GM04503 (cell line): ENCODE data around the gene MTCL3.

ENCODE experiments used
- DNase-seq: peaks from one replicate; pipeline ENCODE4 v3.0.0-alpha.2; 2012; ENCODE audit warnings: low read depth

The MTCL3 gene

DNA sequence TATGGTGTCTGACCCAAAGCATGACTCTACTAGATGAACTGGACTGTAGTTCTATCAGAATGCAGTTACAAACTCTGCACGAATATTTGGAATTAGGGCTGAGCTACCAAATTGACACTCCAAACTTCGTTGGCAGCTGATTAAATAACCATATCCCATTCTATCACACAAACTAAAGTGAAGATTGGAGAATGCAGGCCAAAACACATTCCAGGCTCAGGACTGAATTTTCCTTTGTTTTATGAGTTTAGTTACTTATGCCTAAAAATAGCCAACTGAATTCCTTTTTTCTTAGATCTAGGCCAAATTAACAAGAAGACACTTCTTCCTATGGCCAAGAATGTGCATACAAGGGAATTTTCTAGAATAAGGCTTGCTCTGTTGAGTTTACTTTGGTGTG, 50.2 kb downstream of the MTCL3 start:
- DNase-seq, result no peak

DNA sequence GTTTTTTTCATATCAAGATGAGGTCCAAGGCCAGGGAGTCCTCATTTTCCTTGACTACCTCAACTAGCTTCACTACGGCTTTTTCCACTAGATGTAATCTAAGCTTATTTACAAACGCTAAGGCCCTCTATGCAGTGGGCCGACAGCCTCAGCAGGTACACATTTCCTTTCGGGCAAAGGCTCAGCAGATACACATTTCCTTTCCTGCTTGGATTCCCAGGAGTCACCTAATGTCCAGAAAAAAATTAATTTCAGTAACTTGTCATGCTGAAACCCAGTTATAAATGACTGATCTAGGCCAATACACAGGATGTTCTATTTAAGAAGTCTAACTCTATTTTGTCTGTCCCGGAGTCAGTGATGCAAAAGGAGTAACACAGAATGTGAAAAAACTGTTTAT, 52.7 kb downstream of the MTCL3 start:
- no peak for DNase-seq

DNA sequence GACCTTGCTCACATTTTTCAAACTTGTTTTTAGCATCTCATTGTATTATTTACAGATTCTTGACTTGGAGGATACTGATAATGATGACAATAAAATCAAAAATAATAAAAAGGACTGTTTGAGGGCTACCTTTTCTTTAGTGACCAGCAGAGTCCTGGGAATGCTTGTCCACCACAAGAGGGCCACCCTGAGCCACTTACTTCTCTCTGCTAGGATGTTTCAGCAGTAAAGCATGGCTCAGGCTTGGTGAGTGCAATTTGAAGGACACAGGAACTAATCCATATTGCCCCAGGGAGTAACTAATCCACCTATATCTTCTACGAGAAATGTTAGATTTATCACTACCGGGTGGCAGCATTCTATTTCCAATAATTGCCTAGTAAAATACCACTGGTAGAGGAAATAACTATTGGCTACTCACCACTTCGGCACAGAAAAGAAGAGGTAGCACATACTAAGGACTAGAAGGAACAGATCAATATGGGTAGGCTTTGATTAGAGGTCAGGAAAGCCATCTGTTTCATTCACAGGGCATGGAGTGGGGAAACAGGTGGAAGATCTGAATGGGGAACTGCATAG, 54.2 kb downstream of the MTCL3 start:
- no peak for DNase-seq

DNA sequence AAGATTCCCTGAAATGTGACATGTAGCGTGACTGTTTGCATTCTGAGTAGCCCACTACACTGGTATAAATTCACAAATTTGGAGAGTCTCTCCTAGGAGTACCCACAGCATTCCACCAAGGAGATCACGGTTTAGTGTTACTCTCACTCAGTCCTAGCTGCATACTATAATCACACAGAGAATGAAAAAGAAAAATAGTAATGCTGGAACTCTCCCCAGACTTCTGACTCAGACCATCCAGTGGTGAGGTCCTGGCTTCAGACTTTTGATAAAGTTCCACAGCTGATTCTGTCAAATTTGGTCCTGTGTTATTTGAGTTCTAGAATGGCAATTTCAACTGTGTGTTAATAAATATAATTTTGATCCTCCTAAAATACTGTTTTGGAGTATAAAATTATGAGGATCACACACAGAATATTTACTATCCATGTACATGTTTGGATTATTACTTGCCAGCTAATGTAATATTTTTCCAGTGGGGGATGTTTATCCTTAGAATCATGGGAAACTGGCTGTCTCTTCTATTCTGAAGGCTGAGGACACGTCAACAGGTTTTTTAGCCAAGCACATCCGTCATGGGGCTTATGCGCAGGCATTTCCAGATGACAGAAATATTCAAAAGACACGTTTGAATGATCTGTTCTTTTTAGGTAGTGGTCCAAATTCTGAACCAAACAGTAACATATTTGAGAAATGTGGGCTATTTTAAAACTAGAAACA, 54.8 kb downstream of the MTCL3 start:
- peak; percentile 64 for DNase-seq

DNA sequence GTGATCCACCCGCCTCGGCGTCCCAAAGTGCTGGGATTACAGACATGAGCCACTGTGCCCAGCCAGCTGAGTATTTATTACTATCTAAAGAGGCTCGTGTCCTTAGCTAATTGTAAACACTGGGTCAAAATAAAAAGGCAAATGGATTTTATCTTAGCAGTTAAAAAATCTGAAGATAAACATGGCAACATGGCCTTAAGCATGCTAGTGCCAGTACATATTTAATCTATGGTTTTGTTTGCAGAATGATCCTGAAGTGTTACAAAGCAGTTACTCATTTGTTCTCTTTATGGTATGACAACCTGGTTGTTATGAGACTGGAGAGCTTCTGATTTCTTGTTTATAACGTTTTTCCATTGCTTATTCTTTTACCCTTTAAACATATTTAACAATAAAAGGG, 56.1 kb downstream of the MTCL3 start:
- DNase-seq, result no peak

DNA sequence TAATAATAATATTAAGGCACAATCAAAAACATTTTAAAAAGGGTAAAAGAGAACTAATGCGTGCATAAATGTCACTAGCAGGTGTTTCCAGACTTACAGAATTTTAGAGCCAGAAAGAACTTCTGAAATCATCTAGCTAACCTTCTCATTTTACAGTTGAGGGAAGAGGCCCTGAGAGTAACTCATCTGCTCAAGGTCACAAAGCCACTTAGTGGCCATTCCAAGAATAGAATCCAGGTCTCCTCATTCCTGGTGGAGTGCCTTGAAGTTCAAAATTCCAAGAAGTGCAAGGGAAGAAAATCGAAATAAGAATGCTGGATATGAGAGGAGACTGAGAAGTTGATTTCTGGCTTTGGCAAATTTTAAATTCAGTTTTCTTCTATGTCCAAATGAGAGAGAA, 56.8 kb downstream of the MTCL3 start:
- no peak for DNase-seq

DNA sequence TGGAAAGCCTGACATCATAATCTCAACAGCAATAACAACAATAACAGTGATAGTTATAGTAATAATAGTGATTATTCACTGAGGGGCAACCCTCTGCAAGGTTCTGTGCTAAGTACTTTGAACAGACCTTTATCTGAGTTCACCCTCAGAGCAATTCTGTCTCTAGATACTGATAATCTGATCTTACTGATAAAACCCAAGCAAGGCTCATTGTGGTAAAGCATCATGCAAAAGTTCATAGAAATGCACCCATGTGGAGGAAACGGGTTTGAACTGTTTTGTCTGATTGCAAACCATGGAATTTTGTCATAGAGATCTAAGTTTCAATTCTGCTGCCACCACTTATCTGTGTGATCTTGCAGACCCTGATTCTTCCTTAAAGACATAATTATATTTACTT, 58.7 kb downstream of the MTCL3 start:
- no peak for DNase-seq

DNA sequence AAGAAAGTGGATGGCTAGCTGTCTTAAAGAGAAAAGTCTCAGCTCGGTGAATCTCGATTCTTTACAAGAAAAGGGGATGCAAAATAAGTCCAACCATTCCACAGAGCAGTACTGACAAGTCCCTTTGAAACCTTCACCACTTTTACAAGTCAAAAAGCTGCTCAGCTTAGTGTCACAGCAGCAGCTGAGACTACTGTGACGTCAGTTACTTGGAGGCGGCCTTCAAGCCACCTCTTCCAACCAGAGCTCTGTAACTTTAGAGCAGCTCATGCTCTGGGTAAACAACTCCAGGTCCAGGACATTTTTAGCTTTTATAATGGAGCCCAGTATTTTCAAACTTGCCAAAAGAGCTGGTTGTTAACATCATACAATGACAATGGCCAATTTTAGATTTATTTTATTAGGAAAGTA, 59.9 kb downstream of the MTCL3 start, which contains the start of gene KIAA0408:
Gene KIAA0408, minus strand, starts transcription at position 159 of the 411 bp plus-strand sequence. CDS start 5,408 bp downstream, outside the sequence.
- peak; percentile 34 for DNase-seq

DNA sequence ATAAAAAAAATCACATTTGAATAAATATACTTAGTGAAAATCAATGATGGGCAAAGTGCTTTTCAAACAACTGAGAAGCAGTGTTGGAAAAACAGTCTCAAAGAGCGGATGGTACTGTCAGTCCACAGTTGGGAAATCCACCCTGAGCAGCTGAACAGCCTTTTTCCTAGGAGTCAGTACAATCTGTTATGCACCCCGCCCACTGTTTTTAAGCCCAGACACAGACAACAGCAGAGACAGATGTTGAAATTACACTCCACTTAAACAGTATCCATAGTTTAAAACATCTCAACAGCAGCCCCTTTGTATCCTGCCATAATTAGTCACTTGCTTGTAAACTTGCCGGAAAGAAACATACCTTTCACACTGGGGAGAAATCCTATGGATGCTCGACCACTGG, 60.3 kb downstream of the MTCL3 start:
- DNase-seq, result no peak

DNA sequence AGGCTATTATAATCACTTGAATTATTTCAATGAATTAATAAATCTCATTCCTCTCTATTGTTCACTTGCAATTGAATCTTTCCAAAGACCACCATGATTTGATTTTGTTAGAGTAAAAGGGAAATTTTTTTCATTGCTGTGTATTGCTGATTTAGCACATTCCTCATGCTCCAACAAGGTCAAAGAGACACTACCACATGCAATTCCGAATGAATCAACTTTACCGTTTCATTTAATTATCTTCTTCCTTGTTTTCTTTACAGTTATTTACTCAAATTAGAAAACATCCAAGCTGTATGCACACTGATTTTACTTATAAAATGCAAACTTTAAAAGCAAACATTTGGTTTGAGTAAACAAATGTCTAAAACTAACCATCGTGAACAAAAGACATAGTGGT, 60.9 kb downstream of the MTCL3 start:
- no peak for DNase-seq

DNA sequence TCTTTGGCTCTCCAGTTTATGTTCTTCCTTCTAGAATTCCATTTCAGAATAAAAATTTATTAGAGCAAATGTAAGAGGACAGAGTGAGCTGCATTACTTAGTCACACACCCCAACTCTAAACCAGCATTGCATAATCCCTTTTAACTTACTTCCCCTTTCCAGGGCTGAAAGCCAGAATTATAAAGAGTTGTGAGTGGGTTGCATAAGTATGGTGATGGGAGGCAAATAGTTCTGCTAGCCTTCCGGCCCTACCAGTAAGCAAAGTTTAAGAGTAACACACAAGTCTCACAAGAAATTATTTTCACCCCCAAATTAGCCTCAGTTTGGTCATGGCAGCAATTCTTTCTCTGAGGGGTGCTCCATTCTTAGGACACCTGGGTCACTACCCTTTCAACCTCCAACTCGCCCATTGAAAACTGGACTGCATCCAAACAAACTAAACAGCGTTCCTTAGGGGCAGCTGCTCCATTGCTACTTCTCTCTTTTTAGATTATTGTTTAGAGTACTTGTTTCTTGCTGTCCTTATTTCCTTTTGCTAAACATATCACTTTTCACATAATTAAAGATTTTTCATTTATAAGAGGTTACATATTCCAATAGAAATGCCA, 61.6 kb downstream of the MTCL3 start:
- peak; percentile 33 for DNase-seq

DNA sequence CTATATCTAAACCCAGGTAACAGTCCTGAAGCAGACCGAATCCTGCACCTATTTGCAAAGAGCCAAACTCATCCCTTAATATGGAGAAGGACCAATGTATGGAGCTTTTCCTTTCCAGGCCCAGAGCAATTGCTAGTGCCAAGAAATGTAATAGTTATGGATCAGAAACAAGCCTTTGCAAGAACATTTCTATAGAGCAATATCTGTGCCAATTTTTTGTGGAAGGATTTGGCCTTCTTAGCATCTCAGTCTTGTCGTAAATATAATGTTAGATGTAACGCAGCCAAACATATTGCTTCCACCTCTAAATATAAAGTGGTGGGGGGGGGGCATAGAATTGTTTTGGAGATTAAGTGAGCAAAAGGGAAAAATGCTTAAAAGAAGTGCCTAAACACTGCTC, 62.7 kb downstream of the MTCL3 start:
- no peak for DNase-seq

DNA sequence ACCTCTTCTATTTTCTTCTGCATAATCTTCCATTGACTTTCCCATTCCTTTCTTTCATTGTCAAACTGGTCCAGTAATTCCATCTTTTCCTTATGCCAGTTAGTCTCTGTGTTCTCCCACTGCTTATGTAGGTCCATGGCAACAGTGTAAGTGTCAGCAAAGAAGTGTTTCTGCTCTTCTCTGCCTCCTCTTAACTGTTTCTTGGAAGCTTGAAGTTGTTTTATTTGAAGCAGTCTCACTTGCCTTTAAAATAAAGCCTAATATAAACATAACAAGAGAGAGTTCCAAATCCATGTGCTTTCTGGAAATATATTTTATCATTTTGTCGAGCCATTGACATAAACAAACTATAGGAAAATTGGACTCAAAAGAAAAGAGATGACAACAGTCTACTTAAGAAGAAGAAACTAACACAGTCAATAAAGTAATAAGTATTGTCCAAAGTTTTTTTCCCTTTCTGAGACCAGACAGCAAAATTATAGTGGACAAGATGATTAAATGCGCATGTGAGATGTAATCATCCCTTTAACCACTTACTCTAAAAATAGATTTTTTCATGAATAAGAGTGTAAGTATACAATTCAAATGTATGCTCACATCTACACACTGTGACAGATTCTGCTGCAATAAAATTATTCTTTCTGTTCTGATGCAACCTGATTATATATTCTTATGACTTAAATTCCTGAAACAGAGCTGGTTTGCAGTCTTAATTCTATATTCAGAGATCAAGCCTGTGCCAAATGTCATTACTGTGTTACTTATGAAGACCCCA, 65.1 kb downstream of the MTCL3 start:
- DNase-seq, result no peak

DNA sequence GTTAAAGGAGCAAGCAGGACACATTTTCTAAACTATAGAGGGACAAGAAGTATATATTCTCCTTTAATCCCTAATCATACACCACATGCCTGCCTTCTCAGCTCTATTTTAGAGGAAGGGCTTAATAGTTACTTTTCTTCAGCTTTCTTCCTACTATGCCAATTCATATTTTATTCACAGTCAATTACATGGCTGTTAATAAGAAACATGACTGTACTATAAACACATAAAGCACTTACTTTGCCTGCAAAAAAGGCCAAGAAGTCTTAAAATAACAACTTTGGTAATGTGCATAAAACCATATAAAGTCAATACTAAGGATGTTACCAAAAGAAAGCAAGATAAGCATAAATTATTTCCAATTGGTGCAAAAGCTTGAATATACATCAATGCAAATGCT, 66.3 kb downstream of the MTCL3 start:
- DNase-seq, result no peak

DNA sequence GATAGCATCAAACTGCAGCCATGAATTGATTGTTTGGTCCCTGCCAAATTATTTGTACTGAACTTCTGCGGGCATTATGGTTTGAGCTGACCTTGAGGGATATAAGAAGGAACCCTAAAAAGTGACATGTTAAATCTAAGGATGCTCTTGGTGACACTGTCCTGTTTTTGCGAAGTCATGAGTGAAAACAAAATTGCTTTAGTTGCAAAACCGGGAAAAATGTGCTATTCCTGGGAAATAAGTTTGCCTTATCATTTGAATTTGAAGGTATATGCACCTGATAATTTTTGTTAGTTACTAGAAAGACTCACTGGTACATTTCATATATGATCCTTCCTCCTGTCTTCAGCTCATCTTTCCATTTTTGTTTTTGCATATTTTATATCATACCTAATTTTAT, 67.7 kb downstream of the MTCL3 start:
- DNase-seq, result no peak

DNA sequence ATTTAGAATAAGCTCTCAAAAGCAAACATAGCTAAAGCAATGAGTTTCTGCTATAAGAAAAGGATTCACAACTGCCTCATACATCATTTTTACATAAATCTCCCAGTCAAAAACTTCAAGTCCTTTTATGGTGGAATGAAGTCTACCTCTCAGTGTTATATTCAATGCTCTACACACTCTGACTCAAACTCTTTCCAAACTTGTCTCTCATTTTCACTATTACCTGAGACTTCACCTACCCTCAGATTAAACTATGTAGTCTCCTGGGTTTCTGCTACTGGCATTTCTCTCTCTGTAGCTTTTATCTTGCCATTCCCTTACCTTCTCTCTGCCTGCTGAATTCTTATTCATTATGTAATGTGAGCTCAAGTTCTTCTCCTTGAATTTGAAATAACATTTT, 71.4 kb downstream of the MTCL3 start:
- DNase-seq, result no peak

DNA sequence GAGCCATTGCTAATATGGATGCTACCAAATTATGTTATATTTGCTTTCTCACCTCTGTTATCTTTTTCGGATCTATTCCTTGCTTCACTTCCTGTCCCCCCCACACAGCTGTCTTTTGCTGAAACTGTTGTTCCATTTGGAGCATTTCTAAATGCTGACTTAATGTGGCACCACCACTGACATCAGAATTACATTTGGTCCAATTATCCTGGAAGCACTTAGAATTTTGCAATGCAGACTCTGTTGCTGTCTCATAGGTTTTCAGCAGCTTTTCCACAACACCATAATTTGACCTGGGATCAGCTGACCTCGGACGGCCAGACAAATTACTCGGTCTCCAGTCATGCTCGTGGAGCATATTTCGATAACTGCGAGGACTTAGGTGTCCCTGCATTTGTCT, 72.8 kb downstream of the MTCL3 start:
- DNase-seq, result no peak

DNA sequence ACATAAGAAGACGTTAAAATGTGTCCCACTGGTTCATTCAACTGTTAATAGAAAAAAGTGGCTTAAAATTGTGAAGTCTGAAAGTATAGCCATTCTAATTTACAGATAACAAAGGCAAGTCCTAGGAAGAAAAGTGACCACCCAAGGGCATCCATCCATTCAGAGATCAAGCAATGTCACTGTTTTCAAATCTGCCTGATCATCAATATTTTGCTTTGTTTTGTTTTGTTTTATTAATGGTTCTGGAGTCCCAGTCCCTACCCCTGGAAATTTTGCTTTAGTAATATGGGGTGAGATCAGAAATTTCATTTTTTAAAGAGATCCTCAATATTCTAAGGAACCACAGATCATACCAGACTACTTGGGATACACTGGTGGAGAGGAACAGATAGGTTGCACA, 77.3 kb downstream of the MTCL3 start:
- DNase-seq, result no peak

DNA sequence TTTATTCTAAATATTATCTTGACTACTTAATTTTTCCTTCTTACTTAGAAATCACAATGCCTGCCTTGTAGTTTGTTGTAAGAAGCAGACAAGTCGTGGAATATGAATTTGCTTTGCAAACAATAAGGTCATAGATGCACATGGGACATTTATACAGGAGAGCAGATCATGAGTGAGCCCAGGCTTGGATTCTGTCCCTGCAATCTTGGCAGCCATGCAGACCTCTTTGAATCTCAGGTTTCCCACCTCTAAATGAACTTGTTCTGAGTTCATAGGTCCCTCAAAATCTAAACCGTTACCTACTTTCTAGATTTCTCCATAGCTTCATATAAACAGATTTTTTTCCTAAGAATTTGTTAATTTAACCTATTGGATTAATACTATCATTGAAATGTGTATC, 79.4 kb downstream of the MTCL3 start:
- DNase-seq, result no peak

DNA sequence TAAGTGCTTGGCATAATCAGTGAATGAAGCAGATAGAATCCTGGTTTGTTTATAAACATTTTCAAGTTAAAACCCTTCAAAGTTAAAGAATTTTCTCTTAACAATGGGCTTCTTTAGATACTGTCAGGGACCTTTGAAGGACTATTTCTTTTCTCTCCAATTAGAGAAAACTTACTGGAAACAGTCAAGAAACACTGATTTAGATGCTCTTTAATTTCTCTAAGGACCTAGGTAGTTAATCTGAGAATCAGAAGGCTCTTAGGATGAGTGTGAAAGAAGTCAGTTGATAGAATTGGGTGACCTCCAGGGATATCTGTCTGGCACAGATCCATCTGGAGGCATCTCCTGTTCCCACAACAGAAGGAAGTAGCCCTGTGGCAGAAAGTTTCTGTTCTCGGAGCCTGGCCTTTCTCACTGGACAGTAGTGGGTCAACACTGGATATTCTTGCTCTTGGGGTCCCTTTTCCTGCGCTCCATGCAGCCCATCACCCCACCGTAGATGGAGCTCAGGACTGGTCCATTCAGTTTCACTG, 82.5 kb downstream of the MTCL3 start:
- DNase-seq, result no peak

DNA sequence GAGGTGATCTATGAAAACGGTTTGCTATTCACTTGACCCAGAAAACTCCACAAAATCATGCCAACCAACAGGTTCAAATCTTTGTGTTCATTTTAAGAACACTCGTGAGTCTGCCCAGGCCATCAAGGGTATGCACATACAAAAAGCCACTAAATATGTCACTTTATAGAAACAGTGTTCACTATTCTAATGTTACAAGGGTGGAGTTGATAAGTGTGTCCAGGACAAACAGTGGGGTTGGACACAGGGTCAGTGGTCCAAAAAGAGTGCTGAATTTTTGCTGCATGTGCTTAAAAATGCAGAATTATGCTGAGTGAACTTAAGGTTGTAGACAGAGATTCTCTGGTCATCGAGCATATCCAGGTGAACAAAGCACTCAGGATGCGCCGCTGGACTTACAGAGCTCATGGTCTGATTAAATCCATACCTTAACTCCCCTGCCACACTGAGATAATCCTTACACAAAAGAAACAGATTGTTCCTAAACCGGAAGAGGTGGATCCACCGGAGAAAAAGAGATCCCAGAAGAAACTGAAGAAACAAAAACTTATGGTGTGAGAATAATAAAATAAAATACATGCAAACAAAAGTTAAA, 83.4 kb downstream of the MTCL3 start:
- DNase-seq, result no peak

DNA sequence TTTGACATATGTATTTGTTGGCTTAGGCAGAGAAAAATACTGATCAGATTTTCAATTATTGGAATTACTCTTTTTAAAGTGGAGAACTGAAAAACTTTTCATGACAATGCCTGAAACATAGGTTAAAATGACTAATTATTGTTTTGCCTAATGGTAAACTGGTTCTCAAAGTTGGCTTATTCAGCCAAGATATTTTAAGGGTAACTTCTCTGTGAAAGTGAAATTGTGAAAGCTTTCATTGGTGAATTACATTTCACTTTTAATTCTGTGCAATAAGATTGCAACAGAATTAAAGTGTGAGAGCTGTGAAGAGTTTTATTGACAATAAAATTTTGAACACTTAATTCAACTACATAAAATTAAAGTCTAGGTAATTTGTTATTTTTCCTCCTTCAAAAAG, 84.5 kb downstream of the MTCL3 start:
- DNase-seq, result no peak
